Gastrocnemius medialis (tissue), 4 donors: ENCODE results near the gene TNS1. TPM values are rescaled to one million over a fixed set of nuclear protein-coding genes. Genes with fewer than 3 reads are reported as not detected.

ENCODE experiments used
- ATAC-seq, 2 donors: fragments of 150-250 bp; one replicate each; pipeline ENCODE4 v1.9.1; 2016
- DNase-seq, 2 donors: peaks; one replicate each; pipeline ENCODE4 v3.0.0-alpha.2; 2019
- H3K27ac ChIP-seq, 4 donors: fragments of 200-600 bp; sonication (generic); 1 replicate in 1 of 4; 2 replicates in 3 of 4; pipeline ENCODE4 v1.5.1; 2016 to 2018; ENCODE audit warnings: mild to moderate bottlenecking in 2 of 4, moderate library complexity in 1 of 4
- H3K27me3 ChIP-seq, 3 donors: fragments of 200-600 bp; sonication (generic) in 2 of 3; 1 replicate in 1 of 3; 2 replicates in 2 of 3; pipeline versions ENCODE4 v1.5.1 to v1.6.0; 2016 to 2019; ENCODE audit warnings: mild to moderate bottlenecking in 1 of 3, moderate library complexity in 1 of 3
- H3K36me3 ChIP-seq, 2 donors: fragments of 200-600 bp; sonication (generic) in 1 of 2; one replicate each; pipeline ENCODE4 v1.5.1; 2017 to 2018
- H3K4me1 ChIP-seq, 2 donors: fragments of 200-600 bp; sonication (generic) in 1 of 2; one replicate each; pipeline ENCODE4 v1.5.1; 2016 to 2017; ENCODE audit warnings: mild to moderate bottlenecking in 2 of 2
- H3K4me3 ChIP-seq, 4 donors: fragments of 200-600 bp; sonication (generic) in 3 of 4; 1 replicate in 1 of 4; 2 replicates in 3 of 4; pipeline ENCODE4 v1.5.1; 2016 to 2019; ENCODE audit warnings: mild to moderate bottlenecking in 2 of 4
- H3K9me3 ChIP-seq, 3 donors: fragments of 200-600 bp; sonication (generic) in 2 of 3; 1 replicate in 1 of 3; 2 replicates in 2 of 3; pipeline ENCODE4 v1.5.1; 2016 to 2019
- POLR2A ChIP-seq, 2 donors: fragments of 450-650 bp; IDR thresholded peaks; one replicate each; pipeline ENCODE4 v1.6.1; 2017; ENCODE audit warnings: antibody characterized with exemption in 2 of 2, mild to moderate bottlenecking in 2 of 2, moderate library complexity in 2 of 2
- in situ Hi-C, 4 donors: fragments of 200-750 bp; cut with MboI; loops; one replicate each; pipeline versions ENCODE4 v1.15.0 to v1.8.0; 2017; ENCODE audit warnings: low sequenced_read_pairs in 4 of 4
- intact Hi-C: fragments of 100-400 bp; cut with DNase I; formaldehyde crosslinking; loops from one replicate; pipeline ENCODE4 v1.15.1; 2023; ENCODE audit warnings: low total_unique reads
- total RNA-seq, 4 donors: library from RNA; depleted of rRNA; stranded (reverse); fragments of >200 nt; gene quantifications; one replicate each; pipeline versions ENCODE4 v1.1.0 to v1.2.3, GENCODE V29; 2016
- TF ChIP-seq, protein P1 (sequence below), 5 experiments: fragments of 450-650 bp in 3 of 5; fragments of 200-600 bp in 2 of 5; sonication (generic) in 2 of 5; IDR thresholded peaks in 4 of 5; conservative IDR thresholded peaks in 1 of 5; 1 replicate in 4 of 5; 2 replicates in 1 of 5; pipeline ENCODE4 v1.5.1; 2016 to 2019; ENCODE audit warnings: antibody characterized with exemption in 5 of 5, mild to moderate bottlenecking in 3 of 5, moderate library complexity in 3 of 5

Gene TNS1
- total RNA-seq, 4 donors from 2014 or later = 407 to 670 (median 484) TPM

DNA sequence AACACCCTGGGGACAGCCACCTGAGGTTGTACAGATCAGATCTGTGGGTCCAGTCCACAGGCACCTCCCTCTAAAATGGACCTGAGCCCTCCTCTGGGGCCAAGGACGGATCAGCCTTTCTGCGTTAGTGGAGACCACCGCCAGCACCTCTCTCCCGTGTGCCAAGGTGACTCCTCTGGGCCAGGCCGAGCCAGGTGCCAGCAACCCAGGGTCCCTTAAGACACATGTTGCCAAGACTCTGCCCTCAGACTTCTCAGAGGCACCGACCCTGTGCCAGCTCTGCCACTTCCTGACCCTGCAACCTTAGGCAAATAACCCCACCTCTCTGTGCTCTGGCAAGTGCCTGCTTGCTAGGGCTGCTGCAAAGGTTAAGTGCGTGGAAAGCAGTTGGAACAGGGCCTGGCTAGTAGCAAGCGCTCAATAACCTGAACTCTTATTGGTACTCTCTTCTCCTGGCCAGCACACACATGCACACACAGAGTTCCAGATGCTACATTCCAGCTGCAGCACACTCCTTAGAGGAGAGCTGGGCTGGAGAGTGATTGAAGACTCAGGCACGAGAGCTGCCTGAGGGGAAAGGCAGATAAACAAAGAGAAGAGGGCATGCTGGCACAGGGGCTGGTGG is 105.6 kb downstream of the TNS1 start:
- in situ Hi-C loops = loop anchor here in 1 of 4 donors (10.0 kb wide), 1 partner anchor 88 kb away; no protein-coding TSS in a partner anchor
- Histone ChIP-seq H3K4me3 (no peak overlapping the region), H3K27ac (peak overlapping the region; percentile 87 to 94 (median 92)), H3K27me3 (no peaks in the 10 kb centered on the region), H3K36me3 (peaks cover 0 to 50% of the 10 kb centered on the region in 2 donors), H3K4me1 (peaks cover 52 to 54% of the 10 kb centered on the region in 2 donors), H3K9me3 (no peaks in the 10 kb centered on the region)
- ATAC-seq (no peak), DNase-seq (no peak)
- TF ChIP-seq, protein P1, sequence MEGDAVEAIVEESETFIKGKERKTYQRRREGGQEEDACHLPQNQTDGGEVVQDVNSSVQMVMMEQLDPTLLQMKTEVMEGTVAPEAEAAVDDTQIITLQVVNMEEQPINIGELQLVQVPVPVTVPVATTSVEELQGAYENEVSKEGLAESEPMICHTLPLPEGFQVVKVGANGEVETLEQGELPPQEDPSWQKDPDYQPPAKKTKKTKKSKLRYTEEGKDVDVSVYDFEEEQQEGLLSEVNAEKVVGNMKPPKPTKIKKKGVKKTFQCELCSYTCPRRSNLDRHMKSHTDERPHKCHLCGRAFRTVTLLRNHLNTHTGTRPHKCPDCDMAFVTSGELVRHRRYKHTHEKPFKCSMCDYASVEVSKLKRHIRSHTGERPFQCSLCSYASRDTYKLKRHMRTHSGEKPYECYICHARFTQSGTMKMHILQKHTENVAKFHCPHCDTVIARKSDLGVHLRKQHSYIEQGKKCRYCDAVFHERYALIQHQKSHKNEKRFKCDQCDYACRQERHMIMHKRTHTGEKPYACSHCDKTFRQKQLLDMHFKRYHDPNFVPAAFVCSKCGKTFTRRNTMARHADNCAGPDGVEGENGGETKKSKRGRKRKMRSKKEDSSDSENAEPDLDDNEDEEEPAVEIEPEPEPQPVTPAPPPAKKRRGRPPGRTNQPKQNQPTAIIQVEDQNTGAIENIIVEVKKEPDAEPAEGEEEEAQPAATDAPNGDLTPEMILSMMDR (IDR thresholded peaks at IDR 0.05 in 4 of 5, conservative IDR thresholded peaks at IDR 0.05 in 1 of 5) = no peak
- no peak for TF ChIP-seq POLR2A (IDR thresholded peaks at IDR 0.05)
- intact Hi-C loops = no loop called here

GRCh38 chr2:217895070-217895635 is 107.6 kb downstream of the TNS1 start:
- peak overlapping the region; percentile 7 to 87 (median 67) for H3K27ac ChIP-seq
- no peaks in the 10 kb centered on the region for H3K27me3 ChIP-seq
- no peaks in the 10 kb centered on the region for H3K9me3 ChIP-seq
- H3K4me3 ChIP-seq = no peak overlapping the region
- ATAC-seq (no peak), DNase-seq (no peak)
- peaks cover 40 to 48% of the 10 kb centered on the region in 2 donors for H3K4me1 ChIP-seq
- intact Hi-C loops = no loop called here
- TF ChIP-seq, protein P1 (IDR thresholded peaks at IDR 0.05 in 4 of 5, conservative IDR thresholded peaks at IDR 0.05 in 1 of 5) = no peak
- TF ChIP-seq POLR2A (IDR thresholded peaks at IDR 0.05) = no peak
- in situ Hi-C loops = loop anchor here in 1 of 4 donors (10.0 kb wide), 1 partner anchor 90 kb away; no protein-coding TSS in a partner anchor
- H3K36me3 ChIP-seq = peaks cover 0 to 50% of the 10 kb centered on the region in 2 donors

DNA sequence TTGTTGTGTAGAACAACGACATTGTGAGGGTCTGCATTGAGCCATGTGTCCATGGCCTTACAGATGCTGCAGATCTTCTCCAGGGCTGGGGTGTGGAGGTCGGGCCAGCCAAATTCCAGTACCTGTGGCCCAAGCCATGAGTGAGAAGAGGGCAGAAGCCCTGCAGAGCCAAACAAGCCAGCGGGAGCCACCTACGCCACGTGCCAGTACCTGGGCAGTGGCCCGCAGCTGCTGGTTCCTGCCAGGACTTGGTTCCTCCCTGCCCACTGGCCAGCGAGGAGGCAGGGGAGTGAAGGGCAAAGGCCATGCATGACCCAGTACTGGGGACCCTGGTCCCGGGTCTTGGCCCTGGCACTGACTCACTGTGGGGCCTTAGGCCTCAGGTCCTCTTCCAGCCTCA is 109.4 kb downstream of the TNS1 start:
- ATAC-seq = no peak
- no peaks in the 10 kb centered on the region for H3K27me3 ChIP-seq
- H3K27ac ChIP-seq = peak overlapping the region; percentile 60 to 87 (median 76)
- peaks cover 29 to 43% of the 10 kb centered on the region in 2 donors for H3K4me1 ChIP-seq
- TF ChIP-seq, protein P1 (IDR thresholded peaks at IDR 0.05 in 4 of 5, conservative IDR thresholded peaks at IDR 0.05 in 1 of 5) = no peak
- no peak for TF ChIP-seq POLR2A (IDR thresholded peaks at IDR 0.05)
- no peaks in the 10 kb centered on the region for H3K9me3 ChIP-seq
- DNase-seq = no peak
- H3K4me3 ChIP-seq = no peak overlapping the region
- intact Hi-C loops (loop anchor here (5.0 kb wide), 1 partner anchor 49 kb away; no protein-coding TSS in a partner anchor), in situ Hi-C loops (loop anchor here in 1 of 4 donors (10.0 kb wide), 1 partner anchor 91 kb away; no protein-coding TSS in a partner anchor)
- H3K36me3 ChIP-seq = peaks cover 0 to 53% of the 10 kb centered on the region in 2 donors

- in situ Hi-C loops (loop anchor here in 1 of 4 donors (10.0 kb wide), 1 partner anchor 92 kb away; no protein-coding TSS in a partner anchor), intact Hi-C loops (loop anchor here (5.0 kb wide), 1 partner anchor 50 kb away; no protein-coding TSS in a partner anchor)
- Histone ChIP-seq H3K27ac (peak overlapping the region; percentile 74 to 87 (median 76)), H3K9me3 (no peaks in the 10 kb centered on the region), H3K4me1 (peaks cover 23 to 34% of the 10 kb centered on the region in 2 donors), H3K27me3 (no peaks in the 10 kb centered on the region), H3K4me3 (no peak overlapping the region), H3K36me3 (peaks cover 0 to 51% of the 10 kb centered on the region in 2 donors)
- TF ChIP-seq, protein P1 (IDR thresholded peaks at IDR 0.05 in 4 of 5, conservative IDR thresholded peaks at IDR 0.05 in 1 of 5) = no peak
- ATAC-seq = no peak
- DNase-seq = no peak
Measured at GRCh38 chr2:217892560-217892959, 110.2 kb downstream of the TNS1 start.
